WTC11 (cell line): Measurements from ENCODE around the gene CD6. TPM values are rescaled to one million over a fixed set of nuclear protein-coding genes. Genes with fewer than 3 reads are reported as not detected.

Experiments used
- ATAC-seq: fragments of 200-7000 bp; cut with Tn5 transposase; 2 replicates; pipeline ENCODE4 v1.10.0; 2021; ENCODE audit warnings: mild to moderate bottlenecking, moderate library complexity
- CTCF ChIA-PET: fragments of 300-600 bp; sonication (Branson Sonifier 250); formaldehyde crosslinking; loops from one replicate; lab custom pipeline; 2021; ENCODE audit warnings: antibody characterized with exemption; lab: Charles Lee
- POLR2A ChIA-PET: fragments of 350-600 bp; sonication (Branson Sonifier 250); formaldehyde crosslinking; loops from one replicate; lab custom pipeline; 2021; ENCODE audit warnings: antibody characterized with exemption; lab: Charles Lee
- DNase-seq: peaks from one replicate; pipeline ENCODE4 v3.0.0; 2021; ENCODE audit warnings: low spot score
- H3K27ac Mint-ChIP-seq: 2 replicates; pipeline ENCODE4 v1.8.0; 2021; ENCODE audit warnings: mixed read lengths
- H3K27me3 Mint-ChIP-seq: 2 replicates; pipeline ENCODE4 v1.8.0; 2021; ENCODE audit warnings: low read depth, mild to moderate bottlenecking, moderate library complexity, mixed read lengths
- H3K36me3 Mint-ChIP-seq: 2 replicates; pipeline ENCODE4 v1.8.0; 2021; ENCODE audit warnings: mixed read lengths
- H3K4me1 Mint-ChIP-seq: 2 replicates; pipeline ENCODE4 v1.8.0; 2022; ENCODE audit warnings: mixed read lengths
- H3K4me3 Mint-ChIP-seq: 2 replicates; pipeline ENCODE4 v1.8.0; 2021; ENCODE audit warnings: mild to moderate bottlenecking, moderate library complexity, mixed read lengths
- H3K9me3 Mint-ChIP-seq: 2 replicates; pipeline ENCODE4 v1.8.0; 2021; ENCODE audit warnings: mixed read lengths
- ATF6 ChIP-seq: sonication (generic); formaldehyde crosslinking; IDR thresholded peaks from 2 replicates; pipeline ENCODE4 v1.8.1; 2023; ENCODE audit warnings: mild to moderate bottlenecking, missing genetic modification reagents
- EMX1 ChIP-seq: fragments of 250-450 bp; sonication (Bioruptor Pico); IDR thresholded peaks from 2 replicates; pipeline ENCODE4 v1.8.0; 2021; ENCODE audit warnings: mild to moderate bottlenecking
- ESRRA ChIP-seq: sonication (generic); formaldehyde crosslinking; IDR thresholded peaks from 2 replicates; pipeline ENCODE4 v1.8.1; 2022; ENCODE audit warnings: mild to moderate bottlenecking, missing genetic modification reagents, borderline replicate concordance
- HMGA2 ChIP-seq: fragments of 250-450 bp; sonication (Bioruptor Pico); IDR thresholded peaks from 2 replicates; pipeline ENCODE4 v1.4.0; 2021; ENCODE audit warnings: mild to moderate bottlenecking, moderate library complexity
- JAZF1 ChIP-seq: fragments of 250-450 bp; sonication (Bioruptor Pico); IDR thresholded peaks from 2 replicates; pipeline ENCODE4 v1.9.0; 2021; ENCODE audit warnings: moderate library complexity, mild to moderate bottlenecking, inconsistent platforms
- JUN ChIP-seq: sonication (generic); formaldehyde crosslinking; IDR thresholded peaks from 2 replicates; pipeline ENCODE4 v1.8.0; 2023; ENCODE audit warnings: mild to moderate bottlenecking, missing genetic modification reagents
- KAT7 ChIP-seq: sonication (generic); formaldehyde crosslinking; IDR thresholded peaks from 2 replicates; pipeline ENCODE4 v1.8.1; 2023; ENCODE audit warnings: missing genetic modification reagents, mild to moderate bottlenecking, borderline replicate concordance
- NFYB ChIP-seq: sonication (generic); formaldehyde crosslinking; conservative IDR thresholded peaks from 2 replicates; pipeline ENCODE4 v1.8.0; 2022; ENCODE audit warnings: low read depth, missing genetic modification reagents
- NR1H2 ChIP-seq: sonication (generic); formaldehyde crosslinking; IDR thresholded peaks from 2 replicates; pipeline ENCODE4 v1.9.0; 2021; ENCODE audit warnings: mild to moderate bottlenecking, moderate library complexity, missing genetic modification reagents
- OVOL2 ChIP-seq: fragments of 250-450 bp; sonication (Bioruptor Pico); IDR thresholded peaks from 2 replicates; pipeline ENCODE4 v1.9.0; 2021; ENCODE audit warnings: mild to moderate bottlenecking, borderline replicate concordance
- USF1 ChIP-seq: sonication (generic); formaldehyde crosslinking; IDR thresholded peaks from 2 replicates; pipeline ENCODE4 v1.8.0; 2022; ENCODE audit warnings: mild to moderate bottlenecking, missing genetic modification reagents
- ZNF121 ChIP-seq: sonication (generic); formaldehyde crosslinking; IDR thresholded peaks from 2 replicates; pipeline ENCODE4 v1.8.0; 2023; ENCODE audit warnings: missing genetic modification reagents
- ZNF317 ChIP-seq: sonication (generic); formaldehyde crosslinking; IDR thresholded peaks from 2 replicates; pipeline ENCODE4 v1.8.1; 2023; ENCODE audit warnings: low read depth, mild to moderate bottlenecking, moderate library complexity, missing genetic modification reagents, borderline replicate concordance
- ZNF425 ChIP-seq: fragments of 250-450 bp; sonication (Bioruptor Pico); conservative IDR thresholded peaks from 2 replicates; pipeline ENCODE4 v1.9.0; 2021; ENCODE audit warnings: mild to moderate bottlenecking
- ZNF532 ChIP-seq: fragments of 250-450 bp; sonication (Bioruptor Pico); IDR thresholded peaks from 2 replicates; pipeline ENCODE4 v1.9.0; 2021; ENCODE audit warnings: mild to moderate bottlenecking, borderline replicate concordance
- total RNA-seq: library from RNA; stranded (reverse); gene quantifications from 3 replicates; pipeline ENCODE4 v1.2.3, GENCODE V29; 2021
- TF ChIP-seq, protein P1 (sequence below): sonication (generic); formaldehyde crosslinking; IDR thresholded peaks from 2 replicates; pipeline ENCODE4 v1.8.0; 2022; ENCODE audit warnings: mild to moderate bottlenecking, missing genetic modification reagents
- TF ChIP-seq, protein P2 (sequence below): sonication (generic); formaldehyde crosslinking; IDR thresholded peaks from 2 replicates; pipeline ENCODE4 v1.8.1; 2022; ENCODE audit warnings: missing genetic modification reagents, borderline replicate concordance
- TF ChIP-seq, protein P3 (sequence below): fragments of 250-450 bp; sonication (Bioruptor Pico); IDR thresholded peaks from 2 replicates; pipeline ENCODE4 v1.9.0; 2021; ENCODE audit warnings: mild to moderate bottlenecking
- TF ChIP-seq, protein P4 (sequence below): fragments of 250-450 bp; sonication (Bioruptor Pico); IDR thresholded peaks from 2 replicates; pipeline ENCODE4 v1.9.0; 2021; ENCODE audit warnings: mild to moderate bottlenecking

Gene CD6
- total RNA-seq, 1 experiment from 2014 or later, result 1.0 TPM

DNA sequence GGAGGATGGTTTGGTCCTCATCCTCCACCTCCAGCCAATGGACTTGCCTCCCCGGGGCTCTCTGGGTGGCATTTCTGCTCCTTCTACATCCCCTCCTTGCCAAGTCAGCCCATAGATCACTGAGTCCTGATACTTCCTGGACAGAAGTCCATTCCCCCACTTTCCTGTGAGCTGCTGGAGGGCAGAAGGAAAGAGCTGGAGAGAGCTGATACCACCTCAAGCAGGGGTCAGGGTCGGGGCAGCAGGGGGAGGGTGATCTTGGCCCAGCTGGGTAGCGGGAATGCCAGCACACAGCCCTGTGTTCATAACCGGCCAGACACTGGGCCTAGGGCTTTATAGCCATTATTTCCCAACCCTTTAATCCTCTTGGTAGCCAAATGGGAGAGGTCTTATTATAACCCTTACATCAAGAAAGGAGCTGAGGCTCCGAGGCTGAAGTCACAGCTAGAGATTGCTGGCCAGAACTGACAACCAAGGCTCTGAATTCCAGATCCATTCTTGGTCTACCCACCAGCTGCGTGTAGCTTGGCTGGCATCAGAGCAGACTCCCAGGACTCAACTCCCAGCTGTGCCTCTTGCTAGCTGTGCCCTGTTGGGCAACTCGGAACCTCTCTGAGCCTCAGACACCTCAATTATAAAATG lies 39.9 kb downstream of the CD6 start:
- no peak overlapping the region for H3K4me3 Mint-ChIP-seq
- POLR2A ChIA-PET, result no interaction called here
- DNase-seq (no peak), ATAC-seq (no peak)
- CTCF ChIA-PET, result no interaction called here
- H3K9me3 Mint-ChIP-seq, result no peaks in the 10 kb centered on the region
- peaks cover 7% of the 10 kb centered on the region for H3K4me1 Mint-ChIP-seq
- no peaks in the 10 kb centered on the region for H3K36me3 Mint-ChIP-seq
- H3K27ac Mint-ChIP-seq, result no peak overlapping the region
- TF ChIP-seq HMGA2 (CRISPR knock-in tag), result no peak
- no peak for TF ChIP-seq JUN
- no peak for TF ChIP-seq ZNF532 (CRISPR knock-in tag)
- no peak for TF ChIP-seq NR1H2 (CRISPR knock-in tag)
- TF ChIP-seq, protein P1, sequence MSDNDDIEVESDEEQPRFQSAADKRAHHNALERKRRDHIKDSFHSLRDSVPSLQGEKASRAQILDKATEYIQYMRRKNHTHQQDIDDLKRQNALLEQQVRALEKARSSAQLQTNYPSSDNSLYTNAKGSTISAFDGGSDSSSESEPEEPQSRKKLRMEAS, result no peak
- no peak for TF ChIP-seq ESRRA (CRISPR knock-in tag)
- no peak for TF ChIP-seq KAT7
- no peak for TF ChIP-seq ZNF121 (CRISPR knock-in tag)
- no peak for TF ChIP-seq EMX1 (CRISPR knock-in tag)
- TF ChIP-seq, all 79 proteins: peak for 0
- H3K27me3 Mint-ChIP-seq, result peaks cover 89% of the 10 kb centered on the region

GRCh38 chr11:61011950-61012736 lies 40.7 kb downstream of the CD6 start:
- no peaks in the 10 kb centered on the region for H3K36me3 Mint-ChIP-seq
- H3K27ac Mint-ChIP-seq, result no peak overlapping the region
- peaks cover 88% of the 10 kb centered on the region for H3K27me3 Mint-ChIP-seq
- no peak for DNase-seq
- POLR2A ChIA-PET, result no interaction called here
- H3K4me3 Mint-ChIP-seq, result no peak overlapping the region
- H3K9me3 Mint-ChIP-seq, result no peaks in the 10 kb centered on the region
- H3K4me1 Mint-ChIP-seq, result peaks cover 6% of the 10 kb centered on the region
- ATAC-seq, result no peak
- CTCF ChIA-PET, result no interaction called here
- no peak for TF ChIP-seq OVOL2 (CRISPR knock-in tag)
- no peak for TF ChIP-seq ZNF317
- TF ChIP-seq NFYB (CRISPR knock-in tag), result no peak
- no peak for TF ChIP-seq JAZF1
- TF ChIP-seq ZNF425 (CRISPR knock-in tag), result no peak
- TF ChIP-seq, protein P2, sequence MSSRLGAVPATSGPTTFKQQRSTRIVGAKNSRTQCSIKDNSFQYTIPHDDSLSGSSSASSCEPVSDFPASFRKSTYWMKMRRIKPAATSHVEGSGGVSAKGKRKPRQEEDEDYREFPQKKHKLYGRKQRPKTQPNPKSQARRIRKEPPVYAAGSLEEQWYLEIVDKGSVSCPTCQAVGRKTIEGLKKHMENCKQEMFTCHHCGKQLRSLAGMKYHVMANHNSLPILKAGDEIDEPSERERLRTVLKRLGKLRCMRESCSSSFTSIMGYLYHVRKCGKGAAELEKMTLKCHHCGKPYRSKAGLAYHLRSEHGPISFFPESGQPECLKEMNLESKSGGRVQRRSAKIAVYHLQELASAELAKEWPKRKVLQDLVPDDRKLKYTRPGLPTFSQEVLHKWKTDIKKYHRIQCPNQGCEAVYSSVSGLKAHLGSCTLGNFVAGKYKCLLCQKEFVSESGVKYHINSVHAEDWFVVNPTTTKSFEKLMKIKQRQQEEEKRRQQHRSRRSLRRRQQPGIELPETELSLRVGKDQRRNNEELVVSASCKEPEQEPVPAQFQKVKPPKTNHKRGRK (CRISPR knock-in tag), result no peak
- TF ChIP-seq USF1 (CRISPR knock-in tag), result no peak
- TF ChIP-seq, protein P3, sequence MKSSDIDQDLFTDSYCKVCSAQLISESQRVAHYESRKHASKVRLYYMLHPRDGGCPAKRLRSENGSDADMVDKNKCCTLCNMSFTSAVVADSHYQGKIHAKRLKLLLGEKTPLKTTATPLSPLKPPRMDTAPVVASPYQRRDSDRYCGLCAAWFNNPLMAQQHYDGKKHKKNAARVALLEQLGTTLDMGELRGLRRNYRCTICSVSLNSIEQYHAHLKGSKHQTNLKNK (CRISPR knock-in tag), result no peak
- no peak for TF ChIP-seq ATF6
- TF ChIP-seq, protein P4, sequence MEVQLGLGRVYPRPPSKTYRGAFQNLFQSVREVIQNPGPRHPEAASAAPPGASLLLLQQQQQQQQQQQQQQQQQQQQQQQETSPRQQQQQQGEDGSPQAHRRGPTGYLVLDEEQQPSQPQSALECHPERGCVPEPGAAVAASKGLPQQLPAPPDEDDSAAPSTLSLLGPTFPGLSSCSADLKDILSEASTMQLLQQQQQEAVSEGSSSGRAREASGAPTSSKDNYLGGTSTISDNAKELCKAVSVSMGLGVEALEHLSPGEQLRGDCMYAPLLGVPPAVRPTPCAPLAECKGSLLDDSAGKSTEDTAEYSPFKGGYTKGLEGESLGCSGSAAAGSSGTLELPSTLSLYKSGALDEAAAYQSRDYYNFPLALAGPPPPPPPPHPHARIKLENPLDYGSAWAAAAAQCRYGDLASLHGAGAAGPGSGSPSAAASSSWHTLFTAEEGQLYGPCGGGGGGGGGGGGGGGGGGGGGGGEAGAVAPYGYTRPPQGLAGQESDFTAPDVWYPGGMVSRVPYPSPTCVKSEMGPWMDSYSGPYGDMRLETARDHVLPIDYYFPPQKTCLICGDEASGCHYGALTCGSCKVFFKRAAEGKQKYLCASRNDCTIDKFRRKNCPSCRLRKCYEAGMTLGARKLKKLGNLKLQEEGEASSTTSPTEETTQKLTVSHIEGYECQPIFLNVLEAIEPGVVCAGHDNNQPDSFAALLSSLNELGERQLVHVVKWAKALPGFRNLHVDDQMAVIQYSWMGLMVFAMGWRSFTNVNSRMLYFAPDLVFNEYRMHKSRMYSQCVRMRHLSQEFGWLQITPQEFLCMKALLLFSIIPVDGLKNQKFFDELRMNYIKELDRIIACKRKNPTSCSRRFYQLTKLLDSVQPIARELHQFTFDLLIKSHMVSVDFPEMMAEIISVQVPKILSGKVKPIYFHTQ (CRISPR knock-in tag), result no peak
